Measurements from ENCODE around the gene ACAN.

DNA sequence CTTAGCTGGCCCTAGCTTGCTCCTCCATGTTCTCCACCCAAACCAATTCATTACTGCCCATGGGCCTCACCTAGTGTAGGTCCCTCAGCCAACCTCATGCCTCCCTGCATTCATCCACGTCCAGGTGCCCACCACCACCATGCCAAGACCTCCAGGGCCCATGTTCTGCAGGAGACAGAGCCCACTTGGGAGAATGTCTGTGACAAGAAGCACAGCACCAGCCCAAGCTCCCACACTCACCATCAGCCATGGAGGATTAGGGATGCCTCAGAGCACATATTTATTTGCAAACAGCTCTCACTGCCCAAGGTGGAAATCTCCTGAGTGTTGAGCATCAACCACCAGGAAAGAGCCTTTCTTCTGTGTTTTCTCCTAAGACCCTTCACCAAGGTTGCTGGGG is 43.4 kb upstream of the ACAN start:
- TF ChIP-seq EZH2 (IDR thresholded peaks at IDR 0.05): no peak
- TF ChIP-seq POLR2AphosphoS5 (IDR thresholded peaks at IDR 0.05; ENCODE audit: borderline replicate concordance, low read depth, low read length): no peak
- no peak for TF ChIP-seq FOXP2 (optimal IDR thresholded peaks at IDR 0.05; ENCODE audit: control extremely low read depth, extremely low read length, insufficient read depth)

All from SK-N-MC (cell line).